Thoracic aorta (tissue), 2 donors: Measurements from ENCODE around the gene POMP. TPM values are rescaled to one million over a fixed set of nuclear protein-coding genes. Genes with fewer than 3 reads are reported as not detected.

Source experiments
- ATAC-seq: fragments of 150-250 bp; one replicate; pipeline ENCODE4 v1.8.0; 2017; ENCODE audit warnings: low read depth; ENCODE audit not compliant: insufficient number of reproducible peaks, low FRiP score
- DNase-seq: peaks from one replicate; pipeline ENCODE4 v3.0.0-alpha.2; 2020; ENCODE audit warnings: low spot score
- H3K27ac ChIP-seq, 2 donors: fragments of 200-600 bp; sonication (generic); 1 replicate in 1 of 2; 2 replicates in 1 of 2; pipeline ENCODE4 v1.5.1; 2016; ENCODE audit warnings: mild to moderate bottlenecking in 2 of 2, moderate library complexity in 2 of 2
- H3K27me3 ChIP-seq: fragments of 200-600 bp; sonication (generic); replicated peaks from 2 replicates; pipeline ENCODE4 v1.6.0; 2016; ENCODE audit warnings: mild to moderate bottlenecking; ENCODE audit not compliant: insufficient read depth
- H3K36me3 ChIP-seq: fragments of 200-600 bp; sonication (generic); one replicate; pipeline ENCODE4 v1.5.1; 2016
- H3K4me1 ChIP-seq, 2 donors: fragments of 200-600 bp; sonication (generic); 1 replicate in 1 of 2; 2 replicates in 1 of 2; pipeline versions ENCODE4 v1.5.1 to v1.6.0; 2016; ENCODE audit warnings: low read depth in 2 of 2, mild to moderate bottlenecking in 1 of 2; ENCODE audit not compliant: control insufficient read depth in 1 of 2
- H3K4me3 ChIP-seq: fragments of 200-600 bp; sonication (generic); 2 replicates; pipeline ENCODE4 v1.5.1; 2016; ENCODE audit warnings: mild to moderate bottlenecking
- H3K9me3 ChIP-seq: fragments of 200-600 bp; sonication (generic); 2 replicates; pipeline ENCODE4 v1.5.1; 2016
- total RNA-seq, 2 donors: library from RNA; depleted of rRNA; stranded (reverse); fragments of >200 nt; gene quantifications; one replicate each; pipeline versions ENCODE4 v1.1.0 to v1.2.3, GENCODE V29; 2016
- TF ChIP-seq, protein P1 (sequence below): fragments of 200-600 bp; sonication (generic); IDR thresholded peaks from one replicate; pipeline ENCODE4 v1.5.1; 2019; ENCODE audit warnings: antibody characterized with exemption

POMP gene
- total RNA-seq, 2 donors from 2014 or later = 45.1 to 49.7 TPM

DNA sequence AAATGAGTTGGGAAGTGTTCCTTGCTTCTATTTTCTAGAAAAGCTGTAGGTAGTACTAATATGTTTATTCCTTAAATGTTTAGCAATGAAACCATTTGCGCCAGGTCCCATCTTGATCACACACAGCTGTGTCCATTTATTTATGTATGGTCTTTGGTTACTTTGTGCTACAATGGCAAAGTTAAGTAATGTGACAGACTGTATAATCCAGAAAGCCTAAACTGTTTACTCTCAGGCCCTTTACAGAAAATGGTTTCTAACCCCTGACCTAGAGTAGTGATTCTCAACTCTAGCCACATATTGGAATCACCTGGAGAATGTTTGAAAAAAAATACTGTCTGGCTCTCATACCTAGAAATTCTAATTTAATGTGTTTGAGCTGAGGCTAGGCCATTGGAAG lies 38.5 kb downstream of the POMP start:
- DNase-seq (no peak), ATAC-seq (no peak)
- Histone ChIP-seq H3K4me3 (no peak overlapping the region), H3K27ac (no peak overlapping the region), H3K4me1 (no peaks in the 10 kb centered on the region), H3K27me3 (no peaks in the 10 kb centered on the region), H3K36me3 (peaks cover 15% of the 10 kb centered on the region), H3K9me3 (no peaks in the 10 kb centered on the region)
- TF ChIP-seq, protein P1, sequence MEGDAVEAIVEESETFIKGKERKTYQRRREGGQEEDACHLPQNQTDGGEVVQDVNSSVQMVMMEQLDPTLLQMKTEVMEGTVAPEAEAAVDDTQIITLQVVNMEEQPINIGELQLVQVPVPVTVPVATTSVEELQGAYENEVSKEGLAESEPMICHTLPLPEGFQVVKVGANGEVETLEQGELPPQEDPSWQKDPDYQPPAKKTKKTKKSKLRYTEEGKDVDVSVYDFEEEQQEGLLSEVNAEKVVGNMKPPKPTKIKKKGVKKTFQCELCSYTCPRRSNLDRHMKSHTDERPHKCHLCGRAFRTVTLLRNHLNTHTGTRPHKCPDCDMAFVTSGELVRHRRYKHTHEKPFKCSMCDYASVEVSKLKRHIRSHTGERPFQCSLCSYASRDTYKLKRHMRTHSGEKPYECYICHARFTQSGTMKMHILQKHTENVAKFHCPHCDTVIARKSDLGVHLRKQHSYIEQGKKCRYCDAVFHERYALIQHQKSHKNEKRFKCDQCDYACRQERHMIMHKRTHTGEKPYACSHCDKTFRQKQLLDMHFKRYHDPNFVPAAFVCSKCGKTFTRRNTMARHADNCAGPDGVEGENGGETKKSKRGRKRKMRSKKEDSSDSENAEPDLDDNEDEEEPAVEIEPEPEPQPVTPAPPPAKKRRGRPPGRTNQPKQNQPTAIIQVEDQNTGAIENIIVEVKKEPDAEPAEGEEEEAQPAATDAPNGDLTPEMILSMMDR = no peak

- H3K4me1 ChIP-seq = no peaks in the 10 kb centered on the region
- no peaks in the 10 kb centered on the region for H3K9me3 ChIP-seq
- DNase-seq = no peak
- no peak overlapping the region for H3K27ac ChIP-seq
- TF ChIP-seq, protein P1 = no peak
- H3K36me3 ChIP-seq = peaks cover 19% of the 10 kb centered on the region
- no peak overlapping the region for H3K4me3 ChIP-seq
- no peaks in the 10 kb centered on the region for H3K27me3 ChIP-seq
- ATAC-seq = no peak
Observed at GRCh38 chr13:28699246-28699645, 40.3 kb downstream of the POMP start.

GRCh38 chr13:28704282-28704681 lies 45.4 kb downstream of the POMP start:
- H3K4me3 ChIP-seq = no peak overlapping the region
- H3K36me3 ChIP-seq = peaks cover 17% of the 10 kb centered on the region
- no peaks in the 10 kb centered on the region for H3K27me3 ChIP-seq
- H3K4me1 ChIP-seq = no peaks in the 10 kb centered on the region
- ATAC-seq (no peak), DNase-seq (no peak)
- H3K27ac ChIP-seq = no peak overlapping the region
- TF ChIP-seq, protein P1 = no peak
- H3K9me3 ChIP-seq = no peaks in the 10 kb centered on the region

GRCh38 chr13:28704919-28705318 lies 46.0 kb downstream of the POMP start:
- DNase-seq (no peak), ATAC-seq (no peak)
- H3K4me1 ChIP-seq = no peaks in the 10 kb centered on the region
- no peak overlapping the region for H3K4me3 ChIP-seq
- peaks cover 17% of the 10 kb centered on the region for H3K36me3 ChIP-seq
- TF ChIP-seq, protein P1 = no peak
- H3K27ac ChIP-seq = no peak overlapping the region
- no peaks in the 10 kb centered on the region for H3K27me3 ChIP-seq
- H3K9me3 ChIP-seq = no peaks in the 10 kb centered on the region

GRCh38 chr13:28705461-28706083 lies 46.6 kb downstream of the POMP start:
- no peak for ATAC-seq
- TF ChIP-seq, protein P1 = no peak

More at GRCh38 chr13:28705461-28706083, 46.6 kb downstream of the POMP start:
- Histone ChIP-seq H3K9me3 (no peaks in the 10 kb centered on the region), H3K27me3 (no peaks in the 10 kb centered on the region), H3K27ac (no peak overlapping the region), H3K4me3 (no peak overlapping the region), H3K4me1 (no peaks in the 10 kb centered on the region), H3K36me3 (peaks cover 17% of the 10 kb centered on the region)
- DNase-seq = no peak
